Heart right ventricle (tissue), 16 donors: ENCODE results near the gene GPRIN2. TPM values are rescaled to one million over a fixed set of nuclear protein-coding genes. Genes with fewer than 3 reads are reported as not detected.
"Not testable (repeated sequence)": the region's sequence is repeated elsewhere in the genome, so short reads cannot be mapped to it uniquely, and the experiment has no call there.

Source experiments
- ATAC-seq, 8 donors: fragments of 200-7000 bp; cut with Tn5 transposase; one replicate each; pipeline ENCODE4 v1.9.1; 2020; ENCODE audit warnings: mild to moderate bottlenecking in 8 of 8, moderate library complexity in 8 of 8, moderate number of reproducible peaks in 1 of 8
- DNase-seq, 2 donors: peaks; one replicate each; pipeline ENCODE4 v3.0.0-alpha.2; 2020
- H3K27ac ChIP-seq, 10 donors: fragments of 200-600 bp; sonication (generic) in 2 of 10; one replicate each; pipeline versions ENCODE4 v1.5.0 to v1.8.0; 2020 to 2022; ENCODE audit warnings: mild to moderate bottlenecking in 3 of 10
- H3K27me3 ChIP-seq, 7 donors: fragments of 200-600 bp; one replicate each; pipeline ENCODE4 v1.8.0; 2021 to 2022; ENCODE audit warnings: mild to moderate bottlenecking in 2 of 7
- H3K36me3 ChIP-seq, 9 donors: fragments of 200-600 bp; sonication (generic) in 1 of 9; one replicate each; pipeline versions ENCODE4 v1.5.0 to v1.8.0; 2020 to 2022; ENCODE audit warnings: mild to moderate bottlenecking in 2 of 9
- H3K4me1 ChIP-seq, 9 donors: fragments of 200-600 bp; sonication (generic) in 1 of 9; one replicate each; pipeline versions ENCODE4 v1.5.0 to v1.8.0; 2020 to 2022; ENCODE audit warnings: mild to moderate bottlenecking in 4 of 9
- H3K4me3 ChIP-seq, 10 donors: fragments of 200-600 bp; sonication (generic) in 2 of 10; one replicate each; pipeline versions ENCODE4 v1.5.0 to v1.8.0; 2020 to 2022; ENCODE audit warnings: mild to moderate bottlenecking in 7 of 10, moderate library complexity in 2 of 10
- H3K9me3 ChIP-seq, 11 donors: fragments of 200-600 bp in 10 of 11; sonication (generic) in 2 of 11; one replicate each; pipeline versions ENCODE4 v1.5.0 to v1.8.0; 2013 to 2022; ENCODE audit warnings: mild to moderate bottlenecking in 2 of 11, control low read depth in 1 of 11, moderate library complexity in 1 of 11
- WGBS, 2 donors: extraction: QIAGEN DNeasy Blood & Tissue Kit; methylation state at CpG; one replicate each; pipeline ENCODE4 v1.1.7; 2013; ENCODE audit warnings: inconsistent platforms in 1 of 2; 5-methylcytosine and 5-hydroxymethylcytosine counted together
- intact Hi-C, 10 donors: fragments of 100-400 bp; cut with DNase I; formaldehyde crosslinking; loops; one replicate each; pipeline versions ENCODE4 v1.11.1 to v1.14.2; 2022
- long read RNA-seq, 3 donors: library from polyadenylated mRNA; unstranded; transcript quantifications; one replicate each; pipeline ENCODE4 v2.0.0, GENCODE V29; 2020 to 2021
- polyA plus RNA-seq, 2 donors: library from polyadenylated mRNA; stranded (reverse); fragments of 200-250 nt; gene quantifications; one replicate each; pipeline ENCODE4 v1.2.3, GENCODE V29; 2013
- total RNA-seq, 10 donors: library from RNA; stranded (reverse); fragmentation: NEBNext Ultra II Directional in 3 of 10; extraction: Animal tissue kit (Norgen Biotek cat#: 25700) in 3 of 10; gene quantifications; one replicate each; pipeline versions ENCODE4 v1.2.1 to v1.2.4, GENCODE V29; 2021 to 2023
- TF ChIP-seq, protein P1 (sequence below), 9 donors: fragments of 200-600 bp; sonication (generic) in 2 of 9; IDR thresholded peaks; one replicate each; pipeline versions ENCODE4 v1.5.0 to v1.8.0; 2021 to 2022; ENCODE audit warnings: antibody characterized with exemption in 9 of 9, mild to moderate bottlenecking in 5 of 9, moderate library complexity in 1 of 9
- donor health status: Arrhythmogenic right ventricular cardiomyopathy.
- donor health status: ischemic (EF 13 %, LVEDD 7.1; RV severe dilation, severe dysfunction).
- donor health status: healthy with polysubstance abuse.
- donor health status: DM: no; HTN: yes; CAD: no.
- donor health status: DM: no; HTN: no; CAD: no.
- donor health status: ischemic (EF 25% LVEDD 6.9; RV normal size, moderate dysfunction).
- donor health status: ischemic (EF 25% LVEDD 5.7; RV mildly dilated, moderate dysfunction).
- donor health status: healthy.
- donor health status: DM: yes; HTN: yes; CAD: no.
- donor health status: Ischemic cardiomyopathy.
- donor health status: ischemic (EF 35%, LVEDD 5.7; RV mildly dilated, moderate dysfunction).
- donor health status: nonischemic (EF 11% LVEDD 7.7; RV severe dilation, severe dysfunction).
- donor health status: DM: yes; HTN: yes; CAD: no.
- donor health status: PGD.
- donor health status: ischemic (EF 29% LVEDD 5.4; RV normal size, mild dysfunction).
- donor health status: nonischemic (EF 23%, LVEDD 6.1; RV moderate dilation, normal function).

GPRIN2 gene
- under 1 TPM in 1 of 10 donors, not detected in 9; 0.13 TPM for total RNA-seq
- not detected for polyA plus RNA-seq
- long read RNA-seq, donor 1, result 0 reads
- long read RNA-seq, donor 2, result 0 reads
- long read RNA-seq, donor 3, result 0 reads

DNA sequence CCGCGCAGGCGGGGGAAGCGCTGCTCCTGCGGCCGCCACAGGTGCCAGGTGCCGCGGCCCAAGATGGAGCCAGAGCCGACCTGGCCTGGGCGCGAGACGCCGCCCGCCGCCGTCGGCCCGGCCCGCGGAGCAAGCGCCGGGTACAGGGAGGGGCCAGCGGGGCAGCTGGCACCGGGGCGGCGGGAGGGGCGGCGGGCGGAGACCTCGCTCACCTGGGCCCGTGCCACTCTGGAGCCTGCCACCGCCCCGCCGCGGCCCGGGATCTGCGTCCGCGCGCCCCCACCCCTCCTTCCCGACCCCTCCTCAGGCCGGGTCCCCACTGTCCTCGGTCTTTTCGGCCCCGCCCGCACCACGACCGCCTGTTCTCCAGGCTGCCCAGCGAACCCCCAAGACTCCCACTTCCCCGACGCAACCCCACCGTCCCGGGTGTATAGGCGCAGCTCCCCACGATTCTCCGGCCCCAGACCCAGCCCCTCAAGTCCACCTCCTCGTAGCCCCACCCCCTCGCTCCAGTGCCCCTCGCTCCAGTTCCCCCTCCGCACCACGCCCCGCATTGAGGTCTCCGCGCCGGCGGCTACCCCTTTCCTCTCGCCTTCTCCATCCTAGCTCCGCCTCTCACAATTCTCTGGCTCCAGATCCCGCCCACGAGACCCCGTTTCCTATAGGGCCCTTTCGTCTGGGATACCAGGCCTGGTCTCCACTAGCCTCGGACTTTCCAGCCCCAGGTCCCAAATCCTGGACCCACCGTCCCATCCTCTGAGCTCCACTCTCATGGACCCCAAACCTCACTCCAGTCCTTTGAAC lies at the start of gene GPRIN2:
Gene GPRIN2 (minus strand): TSS at position 144 of the 804 bp plus-strand sequence. CDS start 5,922 bp downstream, outside the sequence.
- intact Hi-C loops, result no loop called here
- Histone ChIP-seq H3K4me3 (peak within 1 kb of the TSS; percentile 7 to 48 (median 36)), H3K27me3 (peaks cover 30 to 94% (median 91%) of the 10 kb centered on the region in 7 donors), H3K9me3 (no peaks in the 10 kb centered on the region), H3K4me1 (peaks cover 0 to 9% (median 7%) of the 10 kb centered on the region in 9 donors), H3K27ac (no peak within 1 kb of the TSS), H3K36me3 (no peaks in the 10 kb centered on the region)
- WGBS, 2 donors, result 4% methylated on average over 74 of the region's 74 CpGs
- DNase-seq (no peak), ATAC-seq (no peak)
- TF ChIP-seq, protein P1, sequence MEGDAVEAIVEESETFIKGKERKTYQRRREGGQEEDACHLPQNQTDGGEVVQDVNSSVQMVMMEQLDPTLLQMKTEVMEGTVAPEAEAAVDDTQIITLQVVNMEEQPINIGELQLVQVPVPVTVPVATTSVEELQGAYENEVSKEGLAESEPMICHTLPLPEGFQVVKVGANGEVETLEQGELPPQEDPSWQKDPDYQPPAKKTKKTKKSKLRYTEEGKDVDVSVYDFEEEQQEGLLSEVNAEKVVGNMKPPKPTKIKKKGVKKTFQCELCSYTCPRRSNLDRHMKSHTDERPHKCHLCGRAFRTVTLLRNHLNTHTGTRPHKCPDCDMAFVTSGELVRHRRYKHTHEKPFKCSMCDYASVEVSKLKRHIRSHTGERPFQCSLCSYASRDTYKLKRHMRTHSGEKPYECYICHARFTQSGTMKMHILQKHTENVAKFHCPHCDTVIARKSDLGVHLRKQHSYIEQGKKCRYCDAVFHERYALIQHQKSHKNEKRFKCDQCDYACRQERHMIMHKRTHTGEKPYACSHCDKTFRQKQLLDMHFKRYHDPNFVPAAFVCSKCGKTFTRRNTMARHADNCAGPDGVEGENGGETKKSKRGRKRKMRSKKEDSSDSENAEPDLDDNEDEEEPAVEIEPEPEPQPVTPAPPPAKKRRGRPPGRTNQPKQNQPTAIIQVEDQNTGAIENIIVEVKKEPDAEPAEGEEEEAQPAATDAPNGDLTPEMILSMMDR (IDR thresholded peaks at IDR 0.05), result no peak

- H3K27me3 ChIP-seq, DNase-seq, H3K27ac ChIP-seq, H3K4me3 ChIP-seq, H3K36me3 ChIP-seq, ATAC-seq, H3K9me3 ChIP-seq, H3K4me1 ChIP-seq, intact Hi-C loops: not testable (repeated sequence)
- WGBS, 2 donors, result 86 to 100% methylated on average over 1 of the region's 1 CpG
Measured at GRCh38 chr10:46600516-46600915, 44.1 kb upstream of the GPRIN2 start.

DNA sequence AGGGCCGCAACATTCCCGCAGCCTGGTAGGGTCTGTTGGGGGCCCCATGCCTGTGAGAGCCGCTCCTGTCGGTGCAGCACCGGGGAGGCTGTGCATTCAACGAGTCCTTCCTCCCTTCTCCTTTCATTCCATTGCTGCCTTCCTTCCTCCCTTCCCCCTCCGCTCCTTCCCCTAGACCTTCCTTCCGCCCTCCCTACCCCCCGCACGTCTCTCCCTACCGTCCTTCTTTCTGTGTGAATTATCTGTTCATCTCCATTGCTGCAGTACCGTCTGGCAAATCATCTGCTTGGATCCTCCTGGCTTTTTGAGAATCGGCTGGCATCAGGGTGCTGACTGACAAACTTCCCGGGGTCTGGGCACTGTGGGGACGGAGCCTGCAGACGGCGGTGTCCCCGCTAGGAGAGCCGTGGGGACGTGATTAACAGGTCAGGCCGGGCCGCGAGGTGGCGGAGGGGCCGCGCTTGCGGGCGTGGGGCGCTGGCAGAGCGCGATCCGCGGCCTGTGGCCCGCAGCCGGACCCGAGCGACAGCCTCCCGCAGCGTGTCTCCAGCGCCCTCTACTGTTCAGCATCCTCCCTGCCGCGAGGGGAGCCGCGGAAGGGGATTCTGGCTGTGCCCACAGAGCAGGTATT lies 41.3 kb upstream of the GPRIN2 start:
- H3K9me3 ChIP-seq, H3K36me3 ChIP-seq, intact Hi-C loops, H3K27me3 ChIP-seq, H3K4me1 ChIP-seq: not testable (repeated sequence)
- DNase-seq (peak in 1 of 2 donors; percentile 9), ATAC-seq (peak; percentile 74 to 96 (median 85))
- peak overlapping the region in 2 of 10 donors; percentile 44 to 66 for H3K27ac ChIP-seq
- peak overlapping the region in 9 of 10 donors; percentile 32 to 55 (median 50) for H3K4me3 ChIP-seq
- WGBS, 2 donors, result 0 to 1% methylated on average over 16 to 22 of the region's 44 CpGs
- TF ChIP-seq, protein P1 (IDR thresholded peaks at IDR 0.05), result peak in 5 of 9 donors; percentile 11 to 31 (median 23)

- peak in 5 of 8 donors; percentile 33 to 64 (median 49) for ATAC-seq
- Histone ChIP-seq H3K4me3 (peak overlapping the region in 3 of 10 donors; percentile 13 to 29 (median 27)), H3K27ac (peak overlapping the region in 3 of 10 donors; percentile 19 to 56 (median 55))
- H3K27me3 ChIP-seq, intact Hi-C loops, H3K4me1 ChIP-seq, H3K36me3 ChIP-seq, H3K9me3 ChIP-seq: not testable (repeated sequence)
- DNase-seq, result peak in 1 of 2 donors; percentile 7
- WGBS, 2 donors, result 36 to 58% methylated on average over 2 of the region's 4 CpGs
Measured at GRCh38 chr10:46596570-46596969, 40.1 kb upstream of the GPRIN2 start.

DNA sequence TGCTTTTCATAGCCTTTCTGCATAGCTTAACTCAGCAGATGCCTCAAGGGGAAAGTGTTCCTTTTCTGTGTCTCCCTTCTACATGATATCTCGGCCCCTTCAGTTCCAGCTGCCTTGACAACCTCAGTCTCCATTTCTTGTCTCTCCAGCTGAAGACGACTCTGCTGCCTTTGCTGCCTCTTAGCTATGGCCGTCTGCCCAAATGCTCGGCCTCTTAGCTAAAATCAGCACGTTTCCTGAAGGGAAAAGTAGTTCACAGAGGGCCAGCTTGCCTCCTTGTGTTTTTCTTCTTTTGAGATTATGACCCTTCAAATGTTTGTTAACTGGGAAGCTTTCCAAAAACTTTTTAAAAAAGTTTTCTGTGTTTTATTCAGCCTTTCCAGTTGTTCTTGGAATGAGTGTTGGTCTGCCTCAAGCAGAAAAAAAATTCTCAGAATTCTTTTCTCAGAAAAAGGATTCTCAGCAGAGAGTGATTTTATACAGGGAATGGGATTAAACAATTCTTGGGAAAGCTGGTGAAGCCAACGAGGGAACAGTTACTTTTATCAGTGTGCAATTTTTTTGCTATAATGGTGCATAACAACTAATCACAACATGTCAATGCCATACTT lies 38.1 kb upstream of the GPRIN2 start:
- H3K36me3 ChIP-seq, H3K4me1 ChIP-seq, H3K27me3 ChIP-seq, DNase-seq, H3K4me3 ChIP-seq, H3K9me3 ChIP-seq, H3K27ac ChIP-seq, intact Hi-C loops: not testable (repeated sequence)
- peak in 7 of 8 donors; percentile 51 to 79 (median 66) for ATAC-seq
- 41 to 45% methylated on average over 4 to 5 of the region's 6 CpGs for WGBS, 2 donors

- intact Hi-C loops, result not testable (repeated sequence)
Measured at GRCh38 chr10:46593307-46593706, 36.8 kb upstream of the GPRIN2 start.

DNA sequence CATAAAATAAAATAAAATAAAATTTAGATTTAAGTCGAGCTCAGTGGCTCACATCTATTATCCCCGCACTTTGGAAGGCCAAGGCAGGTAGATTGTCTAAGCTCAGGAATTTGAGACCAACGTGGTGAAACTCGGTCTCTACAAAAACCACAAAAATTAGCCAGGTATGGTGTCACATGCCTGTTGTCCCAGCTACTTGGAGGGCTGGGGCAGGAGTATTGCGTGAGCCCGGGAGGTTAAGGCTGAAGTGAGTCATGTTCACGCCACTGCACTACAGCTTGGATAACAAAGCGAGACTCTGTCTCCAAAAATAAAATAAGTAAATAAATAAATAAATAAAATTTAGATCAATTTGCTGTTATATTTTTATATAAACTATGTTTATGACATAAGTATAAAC lies 34.6 kb upstream of the GPRIN2 start:
- DNase-seq, H3K4me1 ChIP-seq, H3K27me3 ChIP-seq, intact Hi-C loops, H3K9me3 ChIP-seq, H3K27ac ChIP-seq, H3K4me3 ChIP-seq, ATAC-seq, H3K36me3 ChIP-seq: not testable (repeated sequence)
- WGBS, 2 donors, result no CpG with 5 or more reads among the region's 8 CpGs

More at GRCh38 chr10:46593307-46593706, 36.8 kb upstream of the GPRIN2 start:
- ATAC-seq, H3K4me3 ChIP-seq, H3K27ac ChIP-seq, H3K4me1 ChIP-seq, H3K9me3 ChIP-seq, DNase-seq, H3K27me3 ChIP-seq, H3K36me3 ChIP-seq: not testable (repeated sequence)
- 98% methylated on average over 12 to 13 of the region's 13 CpGs for WGBS, 2 donors

- ATAC-seq, H3K27ac ChIP-seq, H3K4me1 ChIP-seq, DNase-seq, H3K36me3 ChIP-seq, H3K4me3 ChIP-seq, H3K27me3 ChIP-seq, H3K9me3 ChIP-seq, intact Hi-C loops: not testable (repeated sequence)
- no CpG with 5 or more reads among the region's 3 CpGs for WGBS, 2 donors
Measured at GRCh38 chr10:46589589-46589988, 33.1 kb upstream of the GPRIN2 start.

DNA sequence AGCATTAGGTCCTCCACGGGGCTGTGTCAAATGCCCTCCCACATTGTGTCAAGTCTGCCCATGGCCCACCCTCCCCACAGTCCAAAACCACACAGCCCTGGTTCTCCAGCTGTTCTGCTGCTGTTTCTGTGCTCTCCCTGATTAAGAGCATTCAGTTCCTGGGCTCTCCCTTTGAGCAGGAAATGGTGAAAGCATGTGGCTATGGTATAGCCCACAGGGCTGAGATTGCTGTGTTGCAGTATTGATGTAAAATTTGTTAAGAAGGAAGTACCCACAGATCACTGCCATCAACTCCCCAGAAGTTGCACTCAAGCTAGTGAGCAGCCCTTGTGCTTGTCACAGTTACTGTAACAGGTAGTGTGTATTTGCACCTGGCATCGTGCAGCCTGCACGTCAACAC lies 31.8 kb upstream of the GPRIN2 start:
- H3K4me3 ChIP-seq, H3K4me1 ChIP-seq, H3K27me3 ChIP-seq, intact Hi-C loops, H3K36me3 ChIP-seq, H3K9me3 ChIP-seq, H3K27ac ChIP-seq, DNase-seq: not testable (repeated sequence)
- no CpG with 5 or more reads among the region's 3 CpGs for WGBS, 2 donors
- peak in 3 of 8 donors; percentile 5 to 21 (median 12) for ATAC-seq
